ENCODE results near the gene DENND6B.
"Not testable (repeated sequence)": the region's sequence is repeated elsewhere in the genome, so short reads cannot be mapped to it uniquely, and the experiment has no call there.

Gene DENND6B

DNA sequence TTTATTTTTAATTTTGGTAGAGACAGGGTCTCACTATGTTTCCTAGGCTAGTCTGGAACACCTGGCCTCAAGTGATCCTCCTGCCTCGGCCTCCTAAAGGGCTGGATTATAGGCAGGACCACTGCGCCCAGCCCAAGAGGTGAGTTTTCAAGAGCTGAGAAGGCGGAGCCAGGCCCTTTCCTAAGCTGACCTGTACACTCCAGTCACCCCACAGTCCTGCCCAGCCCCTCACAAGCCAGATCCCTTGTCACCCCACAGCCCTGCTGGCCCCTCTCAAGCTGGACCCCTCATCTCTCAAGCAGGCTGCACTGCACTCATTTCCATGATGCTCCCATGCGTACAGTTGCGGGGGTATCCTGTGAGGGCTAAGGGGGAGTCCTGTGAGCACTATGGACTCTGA, 2.9 kb downstream of the DENND6B start:
- Histone ChIP-seq H3K9me3 (ENCODE audit: control insufficient read depth, low read length) (no peaks in the 10 kb centered on the region), H3K4me1 (ENCODE audit: control insufficient read depth, insufficient read depth, low read length, poor library complexity, severe bottlenecking) (no peaks in the 10 kb centered on the region), H3K27ac (ENCODE audit: insufficient read depth, low read length, poor library complexity, severe bottlenecking) (no peak overlapping the region), H3K36me3 (ENCODE audit: control insufficient read depth, insufficient read depth, low read length) (no peaks in the 10 kb centered on the region), H3K27me3 (replicated peaks; ENCODE audit: control insufficient read depth, insufficient read depth, low read length, poor library complexity, severe bottlenecking) (no peaks in the 10 kb centered on the region), H3K4me3 (ENCODE audit: insufficient read depth, low read depth, low read length, poor library complexity, severe bottlenecking) (no peak overlapping the region)
- no peak for DNase-seq

- not testable (repeated sequence) for H3K4me1 ChIP-seq (ENCODE audit: control insufficient read depth, insufficient read depth, low read length, poor library complexity, severe bottlenecking); DNase-seq; H3K36me3 ChIP-seq (ENCODE audit: control insufficient read depth, insufficient read depth, low read length); H3K27ac ChIP-seq (ENCODE audit: insufficient read depth, low read length, poor library complexity, severe bottlenecking); H3K27me3 ChIP-seq (replicated peaks; ENCODE audit: control insufficient read depth, insufficient read depth, low read length, poor library complexity, severe bottlenecking); H3K9me3 ChIP-seq (ENCODE audit: control insufficient read depth, low read length); H3K4me3 ChIP-seq (ENCODE audit: insufficient read depth, low read depth, low read length, poor library complexity, severe bottlenecking)
Measured at GRCh38 chr22:50322382-50323104, 4.3 kb downstream of the DENND6B start.

GRCh38 chr22:50320671-50321325, 6.0 kb downstream of the DENND6B start:
- H3K4me1 ChIP-seq (ENCODE audit: control insufficient read depth, insufficient read depth, low read length, poor library complexity, severe bottlenecking): no peaks in the 10 kb centered on the region
- H3K9me3 ChIP-seq (ENCODE audit: control insufficient read depth, low read length): no peaks in the 10 kb centered on the region
- H3K36me3 ChIP-seq (ENCODE audit: control insufficient read depth, insufficient read depth, low read length): no peaks in the 10 kb centered on the region
- no peaks in the 10 kb centered on the region for H3K27me3 ChIP-seq (replicated peaks; ENCODE audit: control insufficient read depth, insufficient read depth, low read length, poor library complexity, severe bottlenecking)
- DNase-seq: no peak
- no peak overlapping the region for H3K4me3 ChIP-seq (ENCODE audit: insufficient read depth, low read depth, low read length, poor library complexity, severe bottlenecking)
- H3K27ac ChIP-seq (ENCODE audit: insufficient read depth, low read length, poor library complexity, severe bottlenecking): no peak overlapping the region

GRCh38 chr22:50320116-50320515, 6.7 kb downstream of the DENND6B start:
- no peaks in the 10 kb centered on the region for H3K4me1 ChIP-seq (ENCODE audit: control insufficient read depth, insufficient read depth, low read length, poor library complexity, severe bottlenecking)
- H3K27ac ChIP-seq (ENCODE audit: insufficient read depth, low read length, poor library complexity, severe bottlenecking): no peak overlapping the region
- no peaks in the 10 kb centered on the region for H3K9me3 ChIP-seq (ENCODE audit: control insufficient read depth, low read length)
- H3K4me3 ChIP-seq (ENCODE audit: insufficient read depth, low read depth, low read length, poor library complexity, severe bottlenecking): no peak overlapping the region
- no peaks in the 10 kb centered on the region for H3K36me3 ChIP-seq (ENCODE audit: control insufficient read depth, insufficient read depth, low read length)
- no peaks in the 10 kb centered on the region for H3K27me3 ChIP-seq (replicated peaks; ENCODE audit: control insufficient read depth, insufficient read depth, low read length, poor library complexity, severe bottlenecking)
- DNase-seq: no peak

- Histone ChIP-seq H3K4me3 (ENCODE audit: insufficient read depth, low read depth, low read length, poor library complexity, severe bottlenecking) (no peak overlapping the region), H3K27ac (ENCODE audit: insufficient read depth, low read length, poor library complexity, severe bottlenecking) (no peak overlapping the region), H3K27me3 (replicated peaks; ENCODE audit: control insufficient read depth, insufficient read depth, low read length, poor library complexity, severe bottlenecking) (no peaks in the 10 kb centered on the region), H3K9me3 (ENCODE audit: control insufficient read depth, low read length) (no peaks in the 10 kb centered on the region), H3K36me3 (ENCODE audit: control insufficient read depth, insufficient read depth, low read length) (no peaks in the 10 kb centered on the region), H3K4me1 (ENCODE audit: control insufficient read depth, insufficient read depth, low read length, poor library complexity, severe bottlenecking) (peaks cover 6% of the 10 kb centered on the region)
- DNase-seq: no peak
Measured at GRCh38 chr22:50319503-50319951, 7.3 kb downstream of the DENND6B start.

DNA sequence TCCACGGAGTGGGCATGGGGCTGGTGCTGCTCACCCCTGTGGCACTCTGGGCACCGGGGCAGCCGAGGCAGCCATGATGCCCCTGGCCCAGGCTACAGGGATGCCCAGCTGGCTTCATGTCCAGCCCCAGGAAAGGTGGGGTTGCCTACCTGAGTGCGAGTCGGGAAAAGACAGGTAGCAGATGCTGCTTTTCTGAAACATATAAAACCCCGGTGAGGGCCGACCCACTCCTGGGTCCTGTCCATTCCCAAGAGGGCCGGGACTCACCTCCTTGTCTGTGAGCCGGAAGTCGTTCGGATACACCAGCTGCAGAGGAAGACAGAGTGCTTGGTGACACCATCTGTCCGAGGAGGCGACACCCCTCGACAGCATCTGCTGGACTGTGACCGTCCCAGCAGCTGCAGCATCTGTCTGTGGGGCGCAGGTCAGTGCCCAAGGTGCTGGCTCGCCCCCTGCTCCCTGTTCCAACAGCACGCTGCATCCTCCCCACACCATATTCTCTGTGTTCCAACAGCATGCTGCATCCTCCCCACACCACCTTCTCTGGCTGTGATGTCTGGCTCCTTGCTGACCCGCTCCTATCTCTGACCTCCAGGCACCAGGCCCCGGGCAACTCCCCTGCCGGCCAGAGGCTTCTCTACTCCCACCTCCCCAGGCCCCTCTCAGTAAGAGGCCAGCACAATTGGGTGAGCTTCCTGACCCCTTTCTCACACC, 8.0 kb downstream of the DENND6B start:
- Histone ChIP-seq H3K27me3 (replicated peaks; ENCODE audit: control insufficient read depth, insufficient read depth, low read length, poor library complexity, severe bottlenecking) (no peaks in the 10 kb centered on the region), H3K36me3 (ENCODE audit: control insufficient read depth, insufficient read depth, low read length) (no peaks in the 10 kb centered on the region), H3K27ac (ENCODE audit: insufficient read depth, low read length, poor library complexity, severe bottlenecking) (no peak overlapping the region), H3K9me3 (ENCODE audit: control insufficient read depth, low read length) (no peaks in the 10 kb centered on the region), H3K4me1 (ENCODE audit: control insufficient read depth, insufficient read depth, low read length, poor library complexity, severe bottlenecking) (peaks cover 12% of the 10 kb centered on the region), H3K4me3 (ENCODE audit: insufficient read depth, low read depth, low read length, poor library complexity, severe bottlenecking) (no peak overlapping the region)
- no peak for DNase-seq

DNA sequence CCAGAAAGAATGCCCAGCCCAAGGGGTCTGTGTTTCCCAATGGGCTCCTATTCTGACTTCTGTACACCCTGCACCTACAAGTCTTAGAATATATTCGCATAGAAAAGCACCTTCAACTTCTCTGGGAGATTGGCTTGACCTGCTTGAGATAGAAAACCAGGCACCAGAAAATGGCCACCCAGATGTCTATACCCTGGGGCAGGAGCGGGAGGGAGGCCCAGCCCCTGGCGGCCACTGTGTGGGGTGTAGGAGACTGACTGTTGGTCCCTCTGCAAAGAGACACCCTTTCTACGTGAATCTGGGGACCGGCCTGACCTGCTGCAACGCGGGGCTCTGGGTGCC, 8.5 kb downstream of the DENND6B start:
- H3K27me3 ChIP-seq (replicated peaks; ENCODE audit: control insufficient read depth, insufficient read depth, low read length, poor library complexity, severe bottlenecking): no peaks in the 10 kb centered on the region

DNA sequence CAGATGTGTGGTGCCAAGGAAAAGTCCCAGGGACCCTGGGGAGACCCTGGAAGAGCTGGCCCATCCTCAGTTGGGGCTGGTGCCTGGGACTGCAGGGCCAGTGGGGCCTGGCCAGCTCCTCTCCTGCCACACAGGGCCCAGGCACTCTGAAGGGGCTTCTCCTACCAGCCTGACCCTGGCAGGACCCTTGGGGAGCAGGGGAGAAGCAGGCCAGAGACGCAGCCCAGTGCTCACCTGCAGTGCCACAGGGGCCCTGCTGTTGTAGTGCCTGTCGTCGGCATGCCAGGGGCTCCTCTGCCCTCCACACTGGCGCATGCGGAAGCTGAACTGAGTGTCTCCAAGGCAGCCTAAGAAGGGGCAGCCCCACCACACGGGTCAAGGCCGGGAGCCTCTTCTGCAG, 9.1 kb downstream of the DENND6B start:
- no peak for DNase-seq
- H3K27me3 ChIP-seq (replicated peaks; ENCODE audit: control insufficient read depth, insufficient read depth, low read length, poor library complexity, severe bottlenecking): no peaks in the 10 kb centered on the region
- no peaks in the 10 kb centered on the region for H3K9me3 ChIP-seq (ENCODE audit: control insufficient read depth, low read length)
- no peak overlapping the region for H3K27ac ChIP-seq (ENCODE audit: insufficient read depth, low read length, poor library complexity, severe bottlenecking)
- H3K4me1 ChIP-seq (ENCODE audit: control insufficient read depth, insufficient read depth, low read length, poor library complexity, severe bottlenecking): peaks cover 17% of the 10 kb centered on the region
- no peak overlapping the region for H3K4me3 ChIP-seq (ENCODE audit: insufficient read depth, low read depth, low read length, poor library complexity, severe bottlenecking)
- H3K36me3 ChIP-seq (ENCODE audit: control insufficient read depth, insufficient read depth, low read length): no peaks in the 10 kb centered on the region

More for the DNA sequence above, 8.5 kb downstream of the DENND6B start:
- Histone ChIP-seq H3K4me3 (ENCODE audit: insufficient read depth, low read depth, low read length, poor library complexity, severe bottlenecking) (no peak overlapping the region), H3K36me3 (ENCODE audit: control insufficient read depth, insufficient read depth, low read length) (no peaks in the 10 kb centered on the region), H3K4me1 (ENCODE audit: control insufficient read depth, insufficient read depth, low read length, poor library complexity, severe bottlenecking) (peaks cover 17% of the 10 kb centered on the region), H3K27ac (ENCODE audit: insufficient read depth, low read length, poor library complexity, severe bottlenecking) (no peak overlapping the region), H3K9me3 (ENCODE audit: control insufficient read depth, low read length) (no peaks in the 10 kb centered on the region)
- DNase-seq: no peak

DNA sequence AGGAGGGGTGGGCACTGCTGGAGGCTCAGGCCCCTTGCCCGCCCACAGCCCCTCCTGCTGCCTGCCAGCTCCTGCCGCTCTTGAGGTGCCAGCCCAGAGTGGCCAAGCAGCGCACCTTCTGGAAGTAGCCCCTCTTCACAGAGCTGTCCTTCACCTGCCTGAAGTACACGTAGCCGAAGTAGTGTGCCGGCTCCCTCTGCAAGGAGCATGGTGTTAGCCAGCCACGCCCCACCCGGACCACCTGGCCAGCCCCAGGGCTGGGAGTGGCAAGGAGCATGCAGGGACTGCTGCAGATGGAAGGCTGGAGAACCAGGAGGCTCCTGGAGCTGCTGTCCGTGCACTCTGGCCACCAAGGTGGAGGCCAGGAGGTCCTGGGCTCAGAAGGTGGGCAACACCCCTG, 9.6 kb downstream of the DENND6B start:
- no peaks in the 10 kb centered on the region for H3K9me3 ChIP-seq (ENCODE audit: control insufficient read depth, low read length)
- no peaks in the 10 kb centered on the region for H3K36me3 ChIP-seq (ENCODE audit: control insufficient read depth, insufficient read depth, low read length)
- DNase-seq: no peak
- H3K27ac ChIP-seq (ENCODE audit: insufficient read depth, low read length, poor library complexity, severe bottlenecking): no peak overlapping the region
- H3K4me1 ChIP-seq (ENCODE audit: control insufficient read depth, insufficient read depth, low read length, poor library complexity, severe bottlenecking): peaks cover 17% of the 10 kb centered on the region
- H3K4me3 ChIP-seq (ENCODE audit: insufficient read depth, low read depth, low read length, poor library complexity, severe bottlenecking): no peak overlapping the region
- no peaks in the 10 kb centered on the region for H3K27me3 ChIP-seq (replicated peaks; ENCODE audit: control insufficient read depth, insufficient read depth, low read length, poor library complexity, severe bottlenecking)

All from effector memory CD4-positive, alpha-beta T cell (primary cell).